WTC11 (cell line): Measurements from ENCODE around the gene TST.

Experiments
- CBFB ChIP-seq: sonication (generic); formaldehyde crosslinking; IDR thresholded peaks from 2 replicates; pipeline ENCODE4 v1.8.1; 2022; ENCODE audit warnings: mild to moderate bottlenecking, low read depth, missing genetic modification reagents
- JAZF1 ChIP-seq: fragments of 250-450 bp; sonication (Bioruptor Pico); IDR thresholded peaks from 2 replicates; pipeline ENCODE4 v1.9.0; 2021; ENCODE audit warnings: moderate library complexity, mild to moderate bottlenecking, inconsistent platforms
- SMAD3 ChIP-seq: sonication (generic); formaldehyde crosslinking; IDR thresholded peaks from 2 replicates; pipeline ENCODE4 v1.8.0; 2022; ENCODE audit warnings: missing genetic modification reagents, mild to moderate bottlenecking, borderline replicate concordance
- TF ChIP-seq, protein P1 (sequence below): sonication (generic); formaldehyde crosslinking; IDR thresholded peaks from 2 replicates; pipeline ENCODE4 v1.8.1; 2023; ENCODE audit warnings: mild to moderate bottlenecking, missing genetic modification reagents, moderate library complexity
- TF ChIP-seq, protein P2 (sequence below): sonication (generic); formaldehyde crosslinking; IDR thresholded peaks from 2 replicates; pipeline ENCODE4 v1.8.1; 2022; ENCODE audit warnings: low read depth, missing genetic modification reagents, borderline replicate concordance
- TF ChIP-seq, protein P3 (sequence below): fragments of 200-600 bp; IDR thresholded peaks from 2 replicates; pipeline ENCODE4 v1.8.0; 2022; ENCODE audit warnings: antibody characterized with exemption

DNA sequence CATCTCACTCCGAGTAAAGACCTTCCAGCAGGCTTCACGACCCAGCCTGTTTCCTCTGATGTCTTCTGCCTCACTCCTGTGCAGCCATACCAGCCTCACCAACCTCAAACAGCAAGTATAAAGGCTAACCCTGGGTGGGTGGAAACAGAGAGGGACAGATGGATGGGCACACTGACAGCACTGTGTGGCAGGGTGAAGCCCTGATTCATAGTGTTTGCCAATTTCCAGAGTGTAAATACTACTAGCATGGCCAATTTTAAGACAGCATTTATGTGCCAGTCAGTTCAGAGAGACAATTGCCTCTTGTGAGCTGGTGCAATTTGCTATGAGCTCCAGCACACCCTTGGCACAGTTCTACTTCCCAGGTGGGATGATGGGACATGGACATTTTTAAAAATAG is 21.5 kb downstream of the TST start:
- TF ChIP-seq, protein P1, sequence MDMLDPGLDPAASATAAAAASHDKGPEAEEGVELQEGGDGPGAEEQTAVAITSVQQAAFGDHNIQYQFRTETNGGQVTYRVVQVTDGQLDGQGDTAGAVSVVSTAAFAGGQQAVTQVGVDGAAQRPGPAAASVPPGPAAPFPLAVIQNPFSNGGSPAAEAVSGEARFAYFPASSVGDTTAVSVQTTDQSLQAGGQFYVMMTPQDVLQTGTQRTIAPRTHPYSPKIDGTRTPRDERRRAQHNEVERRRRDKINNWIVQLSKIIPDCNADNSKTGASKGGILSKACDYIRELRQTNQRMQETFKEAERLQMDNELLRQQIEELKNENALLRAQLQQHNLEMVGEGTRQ (CRISPR knock-in tag), result no peak
- TF ChIP-seq, protein P2, sequence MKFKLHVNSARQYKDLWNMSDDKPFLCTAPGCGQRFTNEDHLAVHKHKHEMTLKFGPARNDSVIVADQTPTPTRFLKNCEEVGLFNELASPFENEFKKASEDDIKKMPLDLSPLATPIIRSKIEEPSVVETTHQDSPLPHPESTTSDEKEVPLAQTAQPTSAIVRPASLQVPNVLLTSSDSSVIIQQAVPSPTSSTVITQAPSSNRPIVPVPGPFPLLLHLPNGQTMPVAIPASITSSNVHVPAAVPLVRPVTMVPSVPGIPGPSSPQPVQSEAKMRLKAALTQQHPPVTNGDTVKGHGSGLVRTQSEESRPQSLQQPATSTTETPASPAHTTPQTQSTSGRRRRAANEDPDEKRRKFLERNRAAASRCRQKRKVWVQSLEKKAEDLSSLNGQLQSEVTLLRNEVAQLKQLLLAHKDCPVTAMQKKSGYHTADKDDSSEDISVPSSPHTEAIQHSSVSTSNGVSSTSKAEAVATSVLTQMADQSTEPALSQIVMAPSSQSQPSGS (CRISPR knock-in tag), result no peak
- TF ChIP-seq, protein P3, sequence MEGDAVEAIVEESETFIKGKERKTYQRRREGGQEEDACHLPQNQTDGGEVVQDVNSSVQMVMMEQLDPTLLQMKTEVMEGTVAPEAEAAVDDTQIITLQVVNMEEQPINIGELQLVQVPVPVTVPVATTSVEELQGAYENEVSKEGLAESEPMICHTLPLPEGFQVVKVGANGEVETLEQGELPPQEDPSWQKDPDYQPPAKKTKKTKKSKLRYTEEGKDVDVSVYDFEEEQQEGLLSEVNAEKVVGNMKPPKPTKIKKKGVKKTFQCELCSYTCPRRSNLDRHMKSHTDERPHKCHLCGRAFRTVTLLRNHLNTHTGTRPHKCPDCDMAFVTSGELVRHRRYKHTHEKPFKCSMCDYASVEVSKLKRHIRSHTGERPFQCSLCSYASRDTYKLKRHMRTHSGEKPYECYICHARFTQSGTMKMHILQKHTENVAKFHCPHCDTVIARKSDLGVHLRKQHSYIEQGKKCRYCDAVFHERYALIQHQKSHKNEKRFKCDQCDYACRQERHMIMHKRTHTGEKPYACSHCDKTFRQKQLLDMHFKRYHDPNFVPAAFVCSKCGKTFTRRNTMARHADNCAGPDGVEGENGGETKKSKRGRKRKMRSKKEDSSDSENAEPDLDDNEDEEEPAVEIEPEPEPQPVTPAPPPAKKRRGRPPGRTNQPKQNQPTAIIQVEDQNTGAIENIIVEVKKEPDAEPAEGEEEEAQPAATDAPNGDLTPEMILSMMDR, result no peak
- TF ChIP-seq CBFB (CRISPR knock-in tag) (no peak), JAZF1 (CRISPR knock-in tag) (no peak), SMAD3 (CRISPR knock-in tag) (no peak)
